ENCODE measurements around the gene RAB24. TPM values are rescaled to one million over a fixed set of nuclear protein-coding genes. Genes with fewer than 3 reads are reported as not detected.

The RAB24 gene
- total and polyA plus RNA-seq, 2 of the 4 experiments (the other 2 are of a cell fraction), result 18.5 to 60.8 TPM

DNA sequence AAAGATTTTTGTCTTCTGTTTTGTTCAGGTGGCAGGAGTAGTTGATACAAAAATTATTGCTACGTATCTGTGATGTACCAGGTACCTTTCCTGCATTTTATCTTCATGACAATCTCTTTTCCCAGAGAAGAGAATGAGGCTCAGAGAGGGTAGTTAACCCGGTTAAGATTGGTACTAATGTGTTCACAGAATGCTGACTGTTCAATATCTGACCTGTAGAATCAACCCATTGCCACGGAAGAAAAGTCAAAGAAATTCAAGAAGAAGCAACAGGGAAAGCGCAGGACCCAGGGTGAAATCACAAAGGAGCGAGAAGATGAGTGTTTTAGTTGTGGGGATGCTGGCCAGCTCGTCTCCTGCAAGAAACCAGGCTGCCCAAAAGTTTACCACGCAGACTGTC is 11.8 kb downstream of the RAB24 start:
- intact Hi-C loops (cut with micrococcal nuclease), result no loop called here
- WGBS, 2 experiments (ENCODE audit: extremely low coverage in 2 of 2, insufficient read length in 1 of 2), result 90% methylated on average over 4 of the region's 7 CpGs; no CpG with 5 or more reads in 1 of the 2 experiments

More for the DNA sequence above, 11.8 kb downstream of the RAB24 start:
- no peak overlapping the region for H4K5ac ChIP-seq (ENCODE audit: low read depth, low read length)
- H2BK15ac ChIP-seq (ENCODE audit: low read depth, low read length), result no peak overlapping the region
- H3K4me3 ChIP-seq (ENCODE audit: insufficient read depth, low read depth, low read length), result no peak overlapping the region
- H4K91ac ChIP-seq (ENCODE audit: insufficient read depth, low read depth, low read length), result no peak overlapping the region
- H3K4ac ChIP-seq (ENCODE audit: low read depth, low read length), result no peak overlapping the region
- no peak overlapping the region for H3K14ac ChIP-seq (replicated peaks; ENCODE audit: low read depth, low read length)
- ChIA-PET CTCF (no interaction called here), POLR2A (ENCODE audit: unreplicated experiment) (no interaction called here)
- H3K18ac ChIP-seq (ENCODE audit: low read depth, low read length), result no peak overlapping the region
- H4K8ac ChIP-seq (ENCODE audit: low read depth in 2 of 2, low read length in 2 of 2), result no peak overlapping the region
- H3K56ac ChIP-seq (ENCODE audit: extremely low read depth, insufficient read depth, low read length), result no peak overlapping the region
- H3K36me3 ChIP-seq (ENCODE audit: control insufficient read depth, insufficient read depth, low read length), result peaks cover 56% of the 10 kb centered on the region
- in situ Hi-C loops (cut with MboI; ENCODE audit: low sequenced_read_pairs), result no loop called here
- H2AK9ac ChIP-seq (replicated peaks; ENCODE audit: low read depth, low read length, poor library complexity), result no peak overlapping the region
- no peaks in the 10 kb centered on the region for H3K9me1 ChIP-seq (ENCODE audit: insufficient read depth, low read length)
- H3K4me2 ChIP-seq (ENCODE audit: low read depth, low read length), result no peak overlapping the region
- no peaks in the 10 kb centered on the region for H3K4me1 ChIP-seq (ENCODE audit: control insufficient read depth, insufficient read depth, low read length)
- no peak overlapping the region for H2BK20ac ChIP-seq (ENCODE audit: low read depth, low read length)
- no peak overlapping the region for H3K9ac ChIP-seq (ENCODE audit: low read depth, low read length)
- no peak for ATAC-seq (ENCODE audit: low read depth)
- no peak for DNase-seq
- no peaks in the 10 kb centered on the region for H3K9me3 ChIP-seq (ENCODE audit: control insufficient read depth, insufficient read depth, low read length)
- dilution Hi-C loops (cut with HindIII; ENCODE audit: low sequenced_read_pairs, unreplicated experiment), result no loop called here
- H2BK120ac ChIP-seq (ENCODE audit: low read depth, low read length), result no peak overlapping the region
- H3K79me1 ChIP-seq (ENCODE audit: low read depth in 1 of 2, low read length in 2 of 2), result peaks cover 5 to 11% of the 10 kb centered on the region in 2 experiments; a peak in 2 of 4 replicates
- H2BK5ac ChIP-seq (ENCODE audit: low read depth, low read length, poor library complexity, severe bottlenecking), result no peak overlapping the region
- H2AFZ ChIP-seq (replicated peaks; ENCODE audit: low read length, poor library complexity), result no peak overlapping the region
- H3K27ac ChIP-seq (ENCODE audit: insufficient read depth, low read length), result no peak overlapping the region
- H2AK5ac ChIP-seq (ENCODE audit: low read depth, low read length), result no peak overlapping the region
- H3K23ac ChIP-seq (ENCODE audit: low read depth, low read length), result no peak overlapping the region
- no TSS peak for BruUV-seq (replicated peaks)
- no peaks in the 10 kb centered on the region for H4K20me1 ChIP-seq (ENCODE audit: insufficient read depth, low read length)
- no peaks in the 10 kb centered on the region for H3K27me3 ChIP-seq (ENCODE audit: control insufficient read depth, insufficient read depth, low read length)
- TF ChIP-seq MAFK (IDR thresholded peaks at IDR 0.05; ENCODE audit: low read depth, low read length), result 0 out of 2 replicates have a peak, but pooled peaks have one; percentile 23
- TF ChIP-seq SMC3 (IDR thresholded peaks at IDR 0.05; ENCODE audit: low read depth, low read length), result no peak
